ENCODE results near the gene APBA1. TPM values are rescaled to one million over a fixed set of nuclear protein-coding genes. Genes with fewer than 3 reads are reported as not detected.

Gene APBA1
- polyA plus RNA-seq, 1 experiment = 4.6 TPM

GRCh38 chr9:69637193-69637816 is 34.9 kb downstream of the APBA1 start:
- no peak for TF ChIP-seq CTCF (IDR thresholded peaks at IDR 0.05; ENCODE audit: insufficient read depth, low read depth, low read length)
- CTCF ChIA-PET = no interaction called here
- POLR2A ChIA-PET = no interaction called here
- no peaks in the 10 kb centered on the region for H3K27me3 ChIP-seq (ENCODE audit: control insufficient read depth, insufficient read depth, low read length)
- DNase-seq (ENCODE audit: low read depth) = no peak
- no peaks in the 10 kb centered on the region for H3K36me3 ChIP-seq (ENCODE audit: control insufficient read depth, insufficient read depth, low read length)
- no peak overlapping the region for H3K4me3 ChIP-seq (ENCODE audit: low read depth, low read length)

DNA sequence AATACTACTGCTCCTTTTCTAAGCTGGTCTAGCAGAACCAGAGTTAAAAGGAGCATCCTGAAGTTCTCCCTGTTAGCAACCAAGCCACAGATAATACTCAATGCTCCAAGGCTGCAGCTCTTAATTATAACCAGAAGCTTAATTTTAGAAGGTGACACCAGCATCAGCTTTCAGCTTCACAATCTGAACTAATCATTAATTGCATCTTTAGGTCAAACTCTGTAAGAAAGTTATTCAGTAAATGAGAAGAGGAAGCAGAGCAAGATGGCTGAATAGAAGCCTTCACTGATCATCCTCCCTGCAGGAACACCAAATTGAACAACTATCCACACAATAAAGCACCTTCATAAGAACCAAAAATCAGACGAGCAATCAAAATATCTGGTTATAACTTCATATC is 38.5 kb downstream of the APBA1 start:
- no peaks in the 10 kb centered on the region for H3K36me3 ChIP-seq (ENCODE audit: control insufficient read depth, insufficient read depth, low read length)
- ChIA-PET POLR2A (no interaction called here), CTCF (interaction anchor here (1.9 kb wide), 1 partner anchor 15 kb away, joined by 3 read pairs; no protein-coding TSS in a partner anchor)
- H3K4me3 ChIP-seq (ENCODE audit: low read depth, low read length) = no peak overlapping the region
- H3K27me3 ChIP-seq (ENCODE audit: control insufficient read depth, insufficient read depth, low read length) = no peaks in the 10 kb centered on the region
- no peak for TF ChIP-seq CTCF (IDR thresholded peaks at IDR 0.05; ENCODE audit: insufficient read depth, low read depth, low read length)
- no peak for DNase-seq (ENCODE audit: low read depth)

- POLR2A ChIA-PET = no interaction called here
- no peak for DNase-seq (ENCODE audit: low read depth)
- Histone ChIP-seq H3K4me3 (ENCODE audit: low read depth, low read length) (no peak overlapping the region), H3K36me3 (ENCODE audit: control insufficient read depth, insufficient read depth, low read length) (no peaks in the 10 kb centered on the region), H3K27me3 (ENCODE audit: control insufficient read depth, insufficient read depth, low read length) (no peaks in the 10 kb centered on the region)
- no peak for TF ChIP-seq CTCF (IDR thresholded peaks at IDR 0.05; ENCODE audit: insufficient read depth, low read depth, low read length)
- CTCF ChIA-PET = interaction anchor here (1.9 kb wide), 1 partner anchor 16 kb away, joined by 3 read pairs; no protein-coding TSS in a partner anchor
Observed at GRCh38 chr9:69632768-69633167, 39.4 kb downstream of the APBA1 start.

- Histone ChIP-seq H3K36me3 (ENCODE audit: control insufficient read depth, insufficient read depth, low read length) (no peaks in the 10 kb centered on the region), H3K27me3 (ENCODE audit: control insufficient read depth, insufficient read depth, low read length) (no peaks in the 10 kb centered on the region), H3K4me3 (ENCODE audit: low read depth, low read length) (no peak overlapping the region)
- ChIA-PET CTCF (interaction anchor here (1.0 kb wide), 1 partner anchor 54 kb away, joined by 3 read pairs; no protein-coding TSS in a partner anchor), POLR2A (no interaction called here)
- no peak for DNase-seq (ENCODE audit: low read depth)
- TF ChIP-seq CTCF (IDR thresholded peaks at IDR 0.05; ENCODE audit: insufficient read depth, low read depth, low read length) = no peak
Observed at GRCh38 chr9:69627281-69627680, 44.9 kb downstream of the APBA1 start.

- DNase-seq (ENCODE audit: low read depth) = no peak
- Histone ChIP-seq H3K4me3 (ENCODE audit: low read depth, low read length) (no peak overlapping the region), H3K36me3 (ENCODE audit: control insufficient read depth, insufficient read depth, low read length) (no peaks in the 10 kb centered on the region), H3K27me3 (ENCODE audit: control insufficient read depth, insufficient read depth, low read length) (no peaks in the 10 kb centered on the region)
- ChIA-PET POLR2A (no interaction called here), CTCF (interaction anchor here (1.0 kb wide), 1 partner anchor 12 kb away, joined by 3 read pairs; no protein-coding TSS in a partner anchor)
- no peak for TF ChIP-seq CTCF (IDR thresholded peaks at IDR 0.05; ENCODE audit: insufficient read depth, low read depth, low read length)
Observed at GRCh38 chr9:69623276-69623675, 48.9 kb downstream of the APBA1 start.

All from BJ (cell line).